Measurements from ENCODE around the gene BARHL2. TPM values are rescaled to one million over a fixed set of nuclear protein-coding genes. Genes with fewer than 3 reads are reported as not detected.

The BARHL2 gene
- not detected in 2 replicates for total RNA-seq

GRCh38 chr1:90716552-90717355, at the start of gene BARHL2:
Gene BARHL2 (minus strand): TSS chr1:90717302. CDS start chr1:90717195, 107 bp downstream.
- Mint-ChIP-seq H3K27me3 (ENCODE audit: insufficient read depth) (peaks cover 87% of the 10 kb centered on the region), H3K9me3 (peaks cover 8% of the 10 kb centered on the region), H3K36me3 (ENCODE audit: low read depth) (no peaks in the 10 kb centered on the region), H3K4me3 (peak within 1 kb of the TSS; percentile 19), H3K4me1 (ENCODE audit: low read depth) (peaks cover 4% of the 10 kb centered on the region), H3K27ac (peak within 1 kb of the TSS; percentile 81)
- intact Hi-C loops (cut with micrococcal nuclease) = no loop called here
- no peak for DNase-seq (ENCODE audit: low spot score)

GRCh38 chr1:90763930-90764329, 46.8 kb upstream of the BARHL2 start:
- H3K36me3 Mint-ChIP-seq (ENCODE audit: low read depth) = no peaks in the 10 kb centered on the region
- H3K27me3 Mint-ChIP-seq (ENCODE audit: insufficient read depth) = peaks cover 5% of the 10 kb centered on the region
- DNase-seq (ENCODE audit: low spot score) = no peak
- no peaks in the 10 kb centered on the region for H3K9me3 Mint-ChIP-seq
- intact Hi-C loops (cut with micrococcal nuclease) = no loop called here
- H3K4me3 Mint-ChIP-seq = no peak overlapping the region
- no peak overlapping the region for H3K27ac Mint-ChIP-seq
- no peaks in the 10 kb centered on the region for H3K4me1 Mint-ChIP-seq (ENCODE audit: low read depth)

GRCh38 chr1:90763506-90763905, 46.4 kb upstream of the BARHL2 start:
- H3K4me1 Mint-ChIP-seq (ENCODE audit: low read depth) = no peaks in the 10 kb centered on the region
- no peak overlapping the region for H3K27ac Mint-ChIP-seq
- DNase-seq (ENCODE audit: low spot score) = no peak
- H3K4me3 Mint-ChIP-seq = no peak overlapping the region
- intact Hi-C loops (cut with micrococcal nuclease) = no loop called here
- H3K36me3 Mint-ChIP-seq (ENCODE audit: low read depth) = no peaks in the 10 kb centered on the region
- no peaks in the 10 kb centered on the region for H3K9me3 Mint-ChIP-seq
- H3K27me3 Mint-ChIP-seq (ENCODE audit: insufficient read depth) = peaks cover 5% of the 10 kb centered on the region

GRCh38 chr1:90761781-90762589, 44.9 kb upstream of the BARHL2 start:
- Mint-ChIP-seq H3K4me3 (no peak overlapping the region), H3K9me3 (no peaks in the 10 kb centered on the region), H3K36me3 (ENCODE audit: low read depth) (no peaks in the 10 kb centered on the region), H3K27me3 (ENCODE audit: insufficient read depth) (peaks cover 6% of the 10 kb centered on the region), H3K4me1 (ENCODE audit: low read depth) (no peaks in the 10 kb centered on the region), H3K27ac (no peak overlapping the region)
- intact Hi-C loops (cut with micrococcal nuclease) = no loop called here
- DNase-seq (ENCODE audit: low spot score) = no peak

GRCh38 chr1:90761156-90761555, 44.1 kb upstream of the BARHL2 start:
- H3K4me3 Mint-ChIP-seq = no peak overlapping the region
- no peaks in the 10 kb centered on the region for H3K9me3 Mint-ChIP-seq
- H3K27ac Mint-ChIP-seq = no peak overlapping the region

GRCh38 chr1:90753556-90753955, 36.5 kb upstream of the BARHL2 start:
- Mint-ChIP-seq H3K27ac (no peak overlapping the region), H3K27me3 (ENCODE audit: insufficient read depth) (peaks cover 3% of the 10 kb centered on the region), H3K9me3 (no peaks in the 10 kb centered on the region), H3K4me1 (ENCODE audit: low read depth) (no peaks in the 10 kb centered on the region), H3K36me3 (ENCODE audit: low read depth) (no peaks in the 10 kb centered on the region), H3K4me3 (no peak overlapping the region)
- DNase-seq (ENCODE audit: low spot score) = no peak
- intact Hi-C loops (cut with micrococcal nuclease) = no loop called here

More at GRCh38 chr1:90761156-90761555, 44.1 kb upstream of the BARHL2 start:
- Mint-ChIP-seq H3K36me3 (ENCODE audit: low read depth) (no peaks in the 10 kb centered on the region), H3K27me3 (ENCODE audit: insufficient read depth) (peaks cover 7% of the 10 kb centered on the region), H3K4me1 (ENCODE audit: low read depth) (no peaks in the 10 kb centered on the region)
- intact Hi-C loops (cut with micrococcal nuclease) = no loop called here
- DNase-seq (ENCODE audit: low spot score) = no peak

- intact Hi-C loops (cut with micrococcal nuclease) = no loop called here
- no peak overlapping the region for H3K4me3 Mint-ChIP-seq
- no peaks in the 10 kb centered on the region for H3K36me3 Mint-ChIP-seq (ENCODE audit: low read depth)
- no peaks in the 10 kb centered on the region for H3K9me3 Mint-ChIP-seq
- no peak overlapping the region for H3K27ac Mint-ChIP-seq
- DNase-seq (ENCODE audit: low spot score) = no peak
- no peaks in the 10 kb centered on the region for H3K4me1 Mint-ChIP-seq (ENCODE audit: low read depth)
- H3K27me3 Mint-ChIP-seq (ENCODE audit: insufficient read depth) = peaks cover 12% of the 10 kb centered on the region
Measured at GRCh38 chr1:90748668-90749067, 31.6 kb upstream of the BARHL2 start.

- intact Hi-C loops (cut with micrococcal nuclease) = no loop called here
- no peak overlapping the region for H3K4me3 Mint-ChIP-seq
- DNase-seq (ENCODE audit: low spot score) = no peak
- H3K27me3 Mint-ChIP-seq (ENCODE audit: insufficient read depth) = peaks cover 12% of the 10 kb centered on the region
- no peaks in the 10 kb centered on the region for H3K36me3 Mint-ChIP-seq (ENCODE audit: low read depth)
- H3K4me1 Mint-ChIP-seq (ENCODE audit: low read depth) = no peaks in the 10 kb centered on the region
- H3K9me3 Mint-ChIP-seq = no peaks in the 10 kb centered on the region
- no peak overlapping the region for H3K27ac Mint-ChIP-seq
Measured at GRCh38 chr1:90746857-90747256, 29.8 kb upstream of the BARHL2 start.

- intact Hi-C loops (cut with micrococcal nuclease) = no loop called here
- H3K27ac Mint-ChIP-seq = no peak overlapping the region
Measured at GRCh38 chr1:90745972-90746371, 28.9 kb upstream of the BARHL2 start.

GRCh38 chr1:90732136-90732535, 15.0 kb upstream of the BARHL2 start:
- H3K27ac Mint-ChIP-seq = no peak overlapping the region
- peaks cover 4% of the 10 kb centered on the region for H3K9me3 Mint-ChIP-seq
- intact Hi-C loops (cut with micrococcal nuclease) = no loop called here

More at GRCh38 chr1:90745972-90746371, 28.9 kb upstream of the BARHL2 start:
- no peak for DNase-seq (ENCODE audit: low spot score)
- Mint-ChIP-seq H3K4me3 (no peak overlapping the region), H3K27me3 (ENCODE audit: insufficient read depth) (peaks cover 12% of the 10 kb centered on the region), H3K36me3 (ENCODE audit: low read depth) (no peaks in the 10 kb centered on the region), H3K9me3 (no peaks in the 10 kb centered on the region), H3K4me1 (ENCODE audit: low read depth) (no peaks in the 10 kb centered on the region)

GRCh38 chr1:90731382-90732050, 14.4 kb upstream of the BARHL2 start:
- DNase-seq (ENCODE audit: low spot score) = no peak
- Mint-ChIP-seq H3K4me3 (no peak overlapping the region), H3K9me3 (peaks cover 4% of the 10 kb centered on the region), H3K36me3 (ENCODE audit: low read depth) (peaks cover 5% of the 10 kb centered on the region), H3K27me3 (ENCODE audit: insufficient read depth) (peaks cover 55% of the 10 kb centered on the region), H3K27ac (no peak overlapping the region), H3K4me1 (ENCODE audit: low read depth) (peaks cover 31% of the 10 kb centered on the region)
- intact Hi-C loops (cut with micrococcal nuclease) = no loop called here

More at GRCh38 chr1:90732136-90732535, 15.0 kb upstream of the BARHL2 start:
- no peak overlapping the region for H3K4me3 Mint-ChIP-seq
- H3K27me3 Mint-ChIP-seq (ENCODE audit: insufficient read depth) = peaks cover 50% of the 10 kb centered on the region
- H3K4me1 Mint-ChIP-seq (ENCODE audit: low read depth) = peaks cover 28% of the 10 kb centered on the region
- no peak for DNase-seq (ENCODE audit: low spot score)
- H3K36me3 Mint-ChIP-seq (ENCODE audit: low read depth) = peaks cover 5% of the 10 kb centered on the region

GRCh38 chr1:90730243-90731022, 13.3 kb upstream of the BARHL2 start:
- H3K4me1 Mint-ChIP-seq (ENCODE audit: low read depth) = peaks cover 41% of the 10 kb centered on the region
- H3K36me3 Mint-ChIP-seq (ENCODE audit: low read depth) = peaks cover 10% of the 10 kb centered on the region
- no peak for DNase-seq (ENCODE audit: low spot score)
- peak overlapping the region; percentile 56 for H3K4me3 Mint-ChIP-seq
- intact Hi-C loops (cut with micrococcal nuclease) = no loop called here
- peak overlapping the region; percentile 57 for H3K27ac Mint-ChIP-seq
- peaks cover 10% of the 10 kb centered on the region for H3K9me3 Mint-ChIP-seq
- H3K27me3 Mint-ChIP-seq (ENCODE audit: insufficient read depth) = peaks cover 66% of the 10 kb centered on the region

Data from activated T-helper 1 cell treated with anti-CD3 and anti-CD28 coated beads, Interleukin-12 subunit alpha, Interleukin-12 subunit beta, Interleukin-2, Interleukin-4 antibody, amounts not matched to agents 30 ng/mL and 10 ng/mL and 1 ng/mL, durations not matched to agents 14 hours and 24 hours and 36 hours (primary cell).